ENCODE results near the gene RNU6-1.

Gene RNU6-1

DNA sequence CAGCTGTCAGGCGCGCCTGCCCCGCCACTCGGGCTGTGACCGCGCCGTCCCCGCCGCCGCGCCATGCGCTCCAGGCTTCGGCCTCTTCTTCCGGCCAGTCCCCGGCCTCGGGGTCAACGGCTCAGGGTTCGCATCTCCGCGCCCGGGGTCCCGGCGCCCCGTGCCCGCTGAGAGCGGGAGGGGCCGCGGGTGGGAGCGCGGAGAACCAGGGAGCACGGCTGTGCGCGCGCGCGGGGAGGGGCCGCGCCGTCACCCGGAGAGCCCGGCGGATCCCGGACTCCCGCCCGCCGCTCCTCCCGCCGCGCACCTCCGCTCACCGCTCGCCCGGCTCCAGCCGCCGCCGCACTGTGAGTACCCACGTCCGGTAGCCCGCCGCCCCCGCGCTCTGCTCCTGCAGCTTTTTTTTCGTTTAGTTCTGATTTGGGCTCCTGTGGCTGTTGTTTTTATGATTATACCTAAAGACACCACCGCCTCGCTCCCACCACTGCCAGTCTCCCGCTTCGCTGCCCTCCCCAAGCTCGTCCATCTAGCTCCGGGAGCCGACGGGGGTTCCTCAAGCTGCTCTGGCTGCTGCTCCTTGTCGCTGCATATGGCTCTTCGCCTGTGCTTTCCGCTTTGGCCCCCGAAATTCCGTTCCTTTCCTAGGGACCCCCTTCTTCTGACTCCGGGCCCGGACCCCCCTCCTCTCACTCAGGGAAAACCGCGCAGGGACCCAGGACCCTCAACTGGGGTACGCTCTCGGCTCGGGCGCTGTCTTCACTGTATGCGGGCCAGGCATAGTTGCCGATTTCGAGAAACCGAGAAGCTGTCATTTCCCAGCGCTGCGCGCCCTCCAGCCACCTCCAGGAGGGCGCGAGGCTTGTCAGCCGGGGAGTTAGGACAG lies 16.3 kb downstream of the RNU6-1 start (continued):
- TF ChIP-seq, protein P1, sequence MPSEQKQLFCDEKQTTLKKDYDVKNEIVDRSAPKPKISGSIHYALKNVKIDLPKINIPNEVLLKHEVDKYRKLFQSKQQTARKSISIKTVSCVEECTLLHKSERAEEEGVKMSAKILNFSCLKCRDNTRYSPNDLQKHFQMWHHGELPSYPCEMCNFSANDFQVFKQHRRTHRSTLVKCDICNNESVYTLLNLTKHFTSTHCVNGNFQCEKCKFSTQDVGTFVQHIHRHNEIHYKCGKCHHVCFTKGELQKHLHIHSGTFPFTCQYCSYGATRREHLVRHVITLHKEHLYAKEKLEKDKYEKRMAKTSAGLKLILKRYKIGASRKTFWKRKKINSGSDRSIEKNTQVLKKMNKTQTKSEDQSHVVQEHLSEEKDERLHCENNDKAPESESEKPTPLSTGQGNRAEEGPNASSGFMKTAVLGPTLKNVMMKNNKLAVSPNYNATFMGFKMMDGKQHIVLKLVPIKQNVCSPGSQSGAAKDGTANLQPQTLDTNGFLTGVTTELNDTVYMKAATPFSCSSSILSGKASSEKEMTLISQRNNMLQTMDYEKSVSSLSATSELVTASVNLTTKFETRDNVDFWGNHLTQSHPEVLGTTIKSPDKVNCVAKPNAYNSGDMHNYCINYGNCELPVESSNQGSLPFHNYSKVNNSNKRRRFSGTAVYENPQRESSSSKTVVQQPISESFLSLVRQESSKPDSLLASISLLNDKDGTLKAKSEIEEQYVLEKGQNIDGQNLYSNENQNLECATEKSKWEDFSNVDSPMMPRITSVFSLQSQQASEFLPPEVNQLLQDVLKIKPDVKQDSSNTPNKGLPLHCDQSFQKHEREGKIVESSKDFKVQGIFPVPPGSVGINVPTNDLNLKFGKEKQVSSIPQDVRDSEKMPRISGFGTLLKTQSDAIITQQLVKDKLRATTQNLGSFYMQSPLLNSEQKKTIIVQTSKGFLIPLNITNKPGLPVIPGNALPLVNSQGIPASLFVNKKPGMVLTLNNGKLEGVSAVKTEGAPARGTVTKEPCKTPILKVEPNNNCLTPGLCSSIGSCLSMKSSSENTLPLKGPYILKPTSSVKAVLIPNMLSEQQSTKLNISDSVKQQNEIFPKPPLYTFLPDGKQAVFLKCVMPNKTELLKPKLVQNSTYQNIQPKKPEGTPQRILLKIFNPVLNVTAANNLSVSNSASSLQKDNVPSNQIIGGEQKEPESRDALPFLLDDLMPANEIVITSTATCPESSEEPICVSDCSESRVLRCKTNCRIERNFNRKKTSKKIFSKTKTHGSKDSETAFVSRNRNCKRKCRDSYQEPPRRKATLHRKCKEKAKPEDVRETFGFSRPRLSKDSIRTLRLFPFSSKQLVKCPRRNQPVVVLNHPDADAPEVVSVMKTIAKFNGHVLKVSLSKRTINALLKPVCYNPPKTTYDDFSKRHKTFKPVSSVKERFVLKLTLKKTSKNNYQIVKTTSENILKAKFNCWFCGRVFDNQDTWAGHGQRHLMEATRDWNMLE (tag by site-specific recombination; conservative IDR thresholded peaks at IDR 0.05; ENCODE audit: low read depth): no peak
- TF ChIP-seq HOXD13 (CRISPR knock-in tag; IDR thresholded peaks at IDR 0.05; ENCODE audit: borderline replicate concordance) (no peak), PRDM1 (tag by site-specific recombination; IDR thresholded peaks at IDR 0.05) (no peak), ZNF366 (tag by site-specific recombination; conservative IDR thresholded peaks at IDR 0.05) (no peak), ZNF404 (tag by site-specific recombination; IDR thresholded peaks at IDR 0.05) (no peak), ZNF324 (tag by site-specific recombination; IDR thresholded peaks at IDR 0.05) (no peak), ZNF596 (tag by site-specific recombination; IDR thresholded peaks at IDR 0.05) (peak; percentile 10; the same call in 1 of the 2 replicates), ZNF248 (tag by site-specific recombination; IDR thresholded peaks at IDR 0.05) (no peak), ZFP69B (tag by site-specific recombination; IDR thresholded peaks at IDR 0.05) (0 out of 2 replicates have a peak, but pooled peaks have one; percentile 14), ZFP3 (tag by site-specific recombination; IDR thresholded peaks at IDR 0.05; ENCODE audit: low read depth) (no peak), ZNF600 (tag by site-specific recombination; IDR thresholded peaks at IDR 0.05) (peak; percentile 59; the same call in 1 of the 2 replicates), SCRT1 (tag by site-specific recombination; IDR thresholded peaks at IDR 0.05; ENCODE audit: borderline replicate concordance) (no peak), ZNF544 (tag by site-specific recombination; IDR thresholded peaks at IDR 0.05) (no peak), ZNF37A (tag by site-specific recombination; IDR thresholded peaks at IDR 0.05) (0 out of 2 replicates have a peak, but pooled peaks have one; percentile 35), ZNF394 (tag by site-specific recombination; IDR thresholded peaks at IDR 0.05; ENCODE audit: borderline replicate concordance) (peak; percentile 76; the same call in 1 of the 2 replicates), ZNF473 (tag by site-specific recombination; IDR thresholded peaks at IDR 0.05) (no peak), ZNF10 (tag by site-specific recombination; IDR thresholded peaks at IDR 0.05) (no peak), ZNF664 (tag by site-specific recombination; IDR thresholded peaks at IDR 0.05) (no peak), ZBTB20 (tag by site-specific recombination; IDR thresholded peaks at IDR 0.05) (peak; percentile 87)
- TF ChIP-seq, protein P2, sequence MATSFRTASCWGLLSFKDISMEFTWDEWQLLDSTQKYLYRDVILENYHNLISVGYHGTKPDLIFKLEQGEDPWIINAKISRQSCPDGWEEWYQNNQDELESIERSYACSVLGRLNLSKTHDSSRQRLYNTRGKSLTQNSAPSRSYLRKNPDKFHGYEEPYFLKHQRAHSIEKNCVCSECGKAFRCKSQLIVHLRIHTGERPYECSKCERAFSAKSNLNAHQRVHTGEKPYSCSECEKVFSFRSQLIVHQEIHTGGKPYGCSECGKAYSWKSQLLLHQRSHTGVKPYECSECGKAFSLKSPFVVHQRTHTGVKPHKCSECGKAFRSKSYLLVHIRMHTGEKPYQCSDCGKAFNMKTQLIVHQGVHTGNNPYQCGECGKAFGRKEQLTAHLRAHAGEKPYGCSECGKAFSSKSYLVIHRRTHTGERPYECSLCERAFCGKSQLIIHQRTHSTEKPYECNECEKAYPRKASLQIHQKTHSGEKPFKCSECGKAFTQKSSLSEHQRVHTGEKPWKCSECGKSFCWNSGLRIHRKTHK (tag by site-specific recombination; IDR thresholded peaks at IDR 0.05): no peak
- TF ChIP-seq, protein P3, sequence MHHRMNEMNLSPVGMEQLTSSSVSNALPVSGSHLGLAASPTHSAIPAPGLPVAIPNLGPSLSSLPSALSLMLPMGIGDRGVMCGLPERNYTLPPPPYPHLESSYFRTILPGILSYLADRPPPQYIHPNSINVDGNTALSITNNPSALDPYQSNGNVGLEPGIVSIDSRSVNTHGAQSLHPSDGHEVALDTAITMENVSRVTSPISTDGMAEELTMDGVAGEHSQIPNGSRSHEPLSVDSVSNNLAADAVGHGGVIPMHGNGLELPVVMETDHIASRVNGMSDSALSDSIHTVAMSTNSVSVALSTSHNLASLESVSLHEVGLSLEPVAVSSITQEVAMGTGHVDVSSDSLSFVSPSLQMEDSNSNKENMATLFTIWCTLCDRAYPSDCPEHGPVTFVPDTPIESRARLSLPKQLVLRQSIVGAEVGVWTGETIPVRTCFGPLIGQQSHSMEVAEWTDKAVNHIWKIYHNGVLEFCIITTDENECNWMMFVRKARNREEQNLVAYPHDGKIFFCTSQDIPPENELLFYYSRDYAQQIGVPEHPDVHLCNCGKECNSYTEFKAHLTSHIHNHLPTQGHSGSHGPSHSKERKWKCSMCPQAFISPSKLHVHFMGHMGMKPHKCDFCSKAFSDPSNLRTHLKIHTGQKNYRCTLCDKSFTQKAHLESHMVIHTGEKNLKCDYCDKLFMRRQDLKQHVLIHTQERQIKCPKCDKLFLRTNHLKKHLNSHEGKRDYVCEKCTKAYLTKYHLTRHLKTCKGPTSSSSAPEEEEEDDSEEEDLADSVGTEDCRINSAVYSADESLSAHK (tag by site-specific recombination; IDR thresholded peaks at IDR 0.05): no peak
- TF ChIP-seq, protein P4, sequence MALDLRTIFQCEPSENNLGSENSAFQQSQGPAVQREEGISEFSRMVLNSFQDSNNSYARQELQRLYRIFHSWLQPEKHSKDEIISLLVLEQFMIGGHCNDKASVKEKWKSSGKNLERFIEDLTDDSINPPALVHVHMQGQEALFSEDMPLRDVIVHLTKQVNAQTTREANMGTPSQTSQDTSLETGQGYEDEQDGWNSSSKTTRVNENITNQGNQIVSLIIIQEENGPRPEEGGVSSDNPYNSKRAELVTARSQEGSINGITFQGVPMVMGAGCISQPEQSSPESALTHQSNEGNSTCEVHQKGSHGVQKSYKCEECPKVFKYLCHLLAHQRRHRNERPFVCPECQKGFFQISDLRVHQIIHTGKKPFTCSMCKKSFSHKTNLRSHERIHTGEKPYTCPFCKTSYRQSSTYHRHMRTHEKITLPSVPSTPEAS (tag by site-specific recombination; IDR thresholded peaks at IDR 0.05): no peak
- TF ChIP-seq, protein P5, sequence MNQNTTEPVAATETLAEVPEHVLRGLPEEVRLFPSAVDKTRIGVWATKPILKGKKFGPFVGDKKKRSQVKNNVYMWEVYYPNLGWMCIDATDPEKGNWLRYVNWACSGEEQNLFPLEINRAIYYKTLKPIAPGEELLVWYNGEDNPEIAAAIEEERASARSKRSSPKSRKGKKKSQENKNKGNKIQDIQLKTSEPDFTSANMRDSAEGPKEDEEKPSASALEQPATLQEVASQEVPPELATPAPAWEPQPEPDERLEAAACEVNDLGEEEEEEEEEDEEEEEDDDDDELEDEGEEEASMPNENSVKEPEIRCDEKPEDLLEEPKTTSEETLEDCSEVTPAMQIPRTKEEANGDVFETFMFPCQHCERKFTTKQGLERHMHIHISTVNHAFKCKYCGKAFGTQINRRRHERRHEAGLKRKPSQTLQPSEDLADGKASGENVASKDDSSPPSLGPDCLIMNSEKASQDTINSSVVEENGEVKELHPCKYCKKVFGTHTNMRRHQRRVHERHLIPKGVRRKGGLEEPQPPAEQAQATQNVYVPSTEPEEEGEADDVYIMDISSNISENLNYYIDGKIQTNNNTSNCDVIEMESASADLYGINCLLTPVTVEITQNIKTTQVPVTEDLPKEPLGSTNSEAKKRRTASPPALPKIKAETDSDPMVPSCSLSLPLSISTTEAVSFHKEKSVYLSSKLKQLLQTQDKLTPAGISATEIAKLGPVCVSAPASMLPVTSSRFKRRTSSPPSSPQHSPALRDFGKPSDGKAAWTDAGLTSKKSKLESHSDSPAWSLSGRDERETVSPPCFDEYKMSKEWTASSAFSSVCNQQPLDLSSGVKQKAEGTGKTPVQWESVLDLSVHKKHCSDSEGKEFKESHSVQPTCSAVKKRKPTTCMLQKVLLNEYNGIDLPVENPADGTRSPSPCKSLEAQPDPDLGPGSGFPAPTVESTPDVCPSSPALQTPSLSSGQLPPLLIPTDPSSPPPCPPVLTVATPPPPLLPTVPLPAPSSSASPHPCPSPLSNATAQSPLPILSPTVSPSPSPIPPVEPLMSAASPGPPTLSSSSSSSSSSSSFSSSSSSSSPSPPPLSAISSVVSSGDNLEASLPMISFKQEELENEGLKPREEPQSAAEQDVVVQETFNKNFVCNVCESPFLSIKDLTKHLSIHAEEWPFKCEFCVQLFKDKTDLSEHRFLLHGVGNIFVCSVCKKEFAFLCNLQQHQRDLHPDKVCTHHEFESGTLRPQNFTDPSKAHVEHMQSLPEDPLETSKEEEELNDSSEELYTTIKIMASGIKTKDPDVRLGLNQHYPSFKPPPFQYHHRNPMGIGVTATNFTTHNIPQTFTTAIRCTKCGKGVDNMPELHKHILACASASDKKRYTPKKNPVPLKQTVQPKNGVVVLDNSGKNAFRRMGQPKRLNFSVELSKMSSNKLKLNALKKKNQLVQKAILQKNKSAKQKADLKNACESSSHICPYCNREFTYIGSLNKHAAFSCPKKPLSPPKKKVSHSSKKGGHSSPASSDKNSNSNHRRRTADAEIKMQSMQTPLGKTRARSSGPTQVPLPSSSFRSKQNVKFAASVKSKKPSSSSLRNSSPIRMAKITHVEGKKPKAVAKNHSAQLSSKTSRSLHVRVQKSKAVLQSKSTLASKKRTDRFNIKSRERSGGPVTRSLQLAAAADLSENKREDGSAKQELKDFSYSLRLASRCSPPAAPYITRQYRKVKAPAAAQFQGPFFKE (tag by site-specific recombination; IDR thresholded peaks at IDR 0.05; ENCODE audit: borderline replicate concordance): no peak

Data from HEK293 (cell line).